SHP77 (cell line): ENCODE measurements around the gene FOXP1.
A peak's percentile ranks its signal among the peaks of the same experiment; 100 is the strongest.

Source experiments
- DNase-seq, 2 experiments: peaks; one replicate each; lab custom pipeline; 2025; lab: John Stamatoyannopoulos, UW

Gene FOXP1

DNA sequence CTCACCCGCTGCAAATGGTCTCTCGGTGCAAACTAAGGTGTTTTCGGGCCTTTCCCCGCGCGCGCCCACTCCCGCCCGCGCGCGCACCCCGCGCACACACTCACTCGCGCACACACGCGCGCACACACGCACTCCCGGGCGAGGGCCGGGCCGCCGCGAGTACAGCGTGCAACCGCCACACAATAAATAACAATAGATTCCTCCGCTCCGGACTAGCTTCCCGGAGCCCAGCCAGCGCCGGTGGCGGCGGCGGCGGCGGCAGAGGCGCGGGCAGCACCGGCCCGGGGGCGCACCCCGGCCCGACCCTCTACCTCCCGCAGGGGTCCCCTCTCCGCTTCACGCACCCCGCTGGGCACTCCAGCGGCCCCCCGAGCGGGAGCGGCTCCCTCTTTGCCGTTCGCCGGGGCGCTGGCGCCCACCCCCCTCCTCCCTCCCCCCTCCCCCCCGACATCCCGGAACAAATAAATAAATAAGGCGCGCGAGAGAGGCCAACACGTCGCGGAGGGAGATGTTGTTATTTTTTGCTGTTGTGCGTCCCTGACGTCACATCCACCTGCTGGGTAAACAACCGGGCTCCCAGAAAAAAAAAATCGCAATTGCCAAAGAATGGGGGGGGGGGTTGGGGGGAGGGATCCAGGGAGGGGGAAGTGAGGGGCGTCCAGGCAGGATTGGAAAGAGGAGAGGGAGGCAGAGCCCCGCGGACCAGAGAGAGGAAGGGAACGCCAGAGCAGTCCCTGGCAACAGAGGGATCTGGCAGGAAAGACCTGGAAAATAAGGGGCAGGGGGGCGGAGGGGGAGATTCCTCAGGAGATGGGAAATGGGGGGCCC, at the start of gene FOXP1:
Gene FOXP1 (minus strand): TSS at position 163 of the 828 bp plus-strand sequence. CDS start 385,347 bp downstream, outside the sequence.
- peak; percentile 52 to 79 for DNase-seq

DNA sequence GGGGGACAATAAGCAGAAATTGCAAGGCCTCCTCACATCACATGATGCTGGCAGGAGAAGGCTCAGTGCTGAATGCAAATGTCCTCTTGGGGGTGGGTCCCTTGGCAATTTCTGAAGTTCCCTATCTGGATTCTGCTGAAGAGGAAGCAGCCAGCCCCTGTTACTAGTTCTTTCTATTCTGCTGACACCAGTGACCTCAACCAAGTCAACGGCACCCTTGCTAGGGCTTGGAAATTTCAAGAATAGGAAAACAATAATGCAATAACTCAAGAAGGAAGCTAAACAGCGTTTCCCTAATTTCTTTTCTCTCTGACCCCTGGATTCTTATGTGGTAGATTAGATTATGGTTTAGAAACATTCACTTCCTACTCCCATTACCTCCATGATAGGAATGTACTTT, 46.2 kb upstream of the FOXP1 start:
- no peak for DNase-seq

DNA sequence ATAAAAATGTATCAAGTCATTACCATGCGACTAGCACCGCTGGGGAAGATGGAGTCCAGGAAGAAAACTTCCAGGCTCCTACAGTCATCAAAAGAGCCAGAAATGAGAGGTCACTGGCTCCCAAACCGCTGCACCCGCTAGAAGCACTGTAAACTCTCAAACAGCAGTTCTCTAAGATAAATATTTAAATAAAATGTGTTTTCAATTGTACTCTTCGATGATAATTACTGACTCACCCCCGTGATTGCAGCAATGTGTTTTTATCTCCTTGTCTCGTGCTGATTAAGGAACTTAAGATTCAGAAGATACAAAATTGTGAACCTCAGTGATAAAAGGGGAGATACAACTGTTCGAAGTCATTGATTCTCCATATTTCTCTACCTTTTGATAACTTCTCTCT, 45.8 kb upstream of the FOXP1 start:
- DNase-seq: no peak

DNA sequence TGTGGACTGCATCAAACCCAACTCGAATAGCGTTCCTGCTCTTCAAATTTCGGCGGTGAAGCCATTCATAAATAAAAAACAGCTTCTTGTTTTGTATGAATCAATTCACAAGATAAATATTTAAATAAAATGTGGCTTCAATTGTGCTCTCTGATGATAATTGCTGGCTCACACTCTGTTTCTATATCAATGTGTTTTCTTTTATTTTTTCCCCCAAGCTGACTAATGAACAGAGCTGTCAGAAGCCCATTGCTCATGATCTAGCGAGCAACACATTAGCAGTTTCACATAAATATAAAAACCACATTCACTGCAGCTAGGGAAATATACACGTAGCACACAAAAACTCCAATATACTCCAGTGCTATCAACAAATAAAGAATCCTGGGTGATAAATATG, 45.0 kb upstream of the FOXP1 start:
- DNase-seq: no peak

DNA sequence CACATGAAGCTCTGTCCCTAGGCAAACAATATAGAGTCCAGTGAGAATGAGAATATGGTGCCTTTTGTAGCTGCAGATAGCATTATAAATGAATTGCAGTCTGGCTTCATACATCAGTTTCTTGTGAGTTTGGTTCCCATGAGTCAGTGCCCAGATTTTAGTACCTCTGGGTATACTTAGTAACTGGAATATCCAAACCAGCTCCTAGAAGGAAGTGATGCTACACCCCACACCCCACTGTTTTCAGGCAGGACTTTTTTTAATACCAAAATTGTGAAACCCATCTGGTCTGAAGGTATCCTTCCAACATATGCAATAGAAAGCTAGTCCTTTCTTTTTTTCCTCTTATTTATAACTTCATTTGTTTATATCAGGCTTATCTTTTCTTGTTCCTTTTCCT, 42.1 kb upstream of the FOXP1 start:
- no peak for DNase-seq

DNA sequence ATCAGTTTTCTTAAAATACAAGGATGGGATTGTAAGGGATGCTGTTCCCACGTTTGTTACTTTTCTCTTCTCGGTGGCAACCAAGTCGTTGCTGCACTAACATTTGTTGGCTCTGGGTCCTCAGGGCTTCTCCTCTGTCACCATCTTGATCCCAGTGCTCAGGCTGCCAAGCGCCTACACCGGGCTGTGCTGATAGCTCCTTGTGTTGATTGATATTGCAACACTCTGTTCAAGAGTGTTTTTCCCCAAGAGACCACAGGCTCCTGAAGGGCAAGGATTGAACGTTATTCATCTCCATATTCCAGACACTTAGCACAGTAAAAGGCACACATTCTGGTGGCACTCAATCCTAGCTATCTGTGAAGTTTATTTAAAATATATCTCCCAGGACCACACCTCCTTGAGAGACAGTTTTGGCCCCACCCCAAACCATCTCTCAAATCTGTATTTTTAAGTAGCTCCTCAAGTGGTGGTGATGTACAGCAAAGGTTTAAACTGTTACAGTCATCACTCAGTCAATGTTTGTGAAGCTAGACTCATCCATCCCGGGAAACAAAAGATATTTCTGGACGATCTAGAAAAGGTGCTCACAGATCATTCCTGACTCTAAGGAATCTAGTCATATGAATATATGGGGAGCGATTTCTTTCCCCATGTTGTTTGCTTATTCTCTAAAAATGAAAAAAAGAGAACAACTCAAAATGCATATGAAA, 38.5 kb upstream of the FOXP1 start:
- DNase-seq: no peak

DNA sequence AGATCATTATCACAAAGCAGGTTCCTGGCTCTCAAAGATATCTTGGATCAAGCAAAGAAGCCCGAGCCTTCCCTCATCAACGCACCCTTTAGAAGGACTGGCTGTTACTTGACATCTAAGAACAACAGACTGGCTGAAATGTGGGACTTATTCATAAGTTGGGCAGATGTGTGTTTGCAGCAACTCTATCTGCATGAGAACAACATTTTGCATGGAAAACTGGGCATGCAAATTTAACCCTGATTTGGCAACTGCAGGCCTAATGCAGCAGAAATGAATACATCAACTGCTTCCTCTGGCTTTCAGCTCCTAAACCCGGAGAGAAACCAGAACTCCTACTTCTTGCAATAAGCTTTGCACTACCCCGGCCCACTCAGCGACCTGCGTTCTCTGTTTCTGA, 35.0 kb upstream of the FOXP1 start:
- DNase-seq: no peak

DNA sequence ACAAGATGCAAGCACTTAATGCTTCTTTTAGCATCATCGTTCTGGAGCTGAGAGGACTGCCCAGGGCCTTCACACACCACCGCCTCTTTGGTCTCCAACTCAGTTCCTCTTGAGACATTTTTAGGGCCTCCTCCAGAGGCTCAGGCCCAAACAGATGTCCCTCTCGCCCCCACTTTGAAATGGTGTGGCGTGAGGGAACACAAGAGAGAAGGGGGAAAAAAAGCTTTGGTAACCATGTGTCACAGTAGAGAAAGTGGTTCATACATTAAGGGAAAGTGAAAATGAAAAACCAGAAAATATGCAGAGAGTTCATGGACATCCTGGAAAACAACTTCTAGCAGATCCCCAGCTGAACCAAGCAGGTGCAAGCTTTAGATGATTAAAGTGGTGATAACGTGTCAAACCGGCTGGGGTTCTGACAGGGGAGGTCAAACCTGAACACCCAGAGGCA, 33.1 kb upstream of the FOXP1 start:
- DNase-seq: no peak

DNA sequence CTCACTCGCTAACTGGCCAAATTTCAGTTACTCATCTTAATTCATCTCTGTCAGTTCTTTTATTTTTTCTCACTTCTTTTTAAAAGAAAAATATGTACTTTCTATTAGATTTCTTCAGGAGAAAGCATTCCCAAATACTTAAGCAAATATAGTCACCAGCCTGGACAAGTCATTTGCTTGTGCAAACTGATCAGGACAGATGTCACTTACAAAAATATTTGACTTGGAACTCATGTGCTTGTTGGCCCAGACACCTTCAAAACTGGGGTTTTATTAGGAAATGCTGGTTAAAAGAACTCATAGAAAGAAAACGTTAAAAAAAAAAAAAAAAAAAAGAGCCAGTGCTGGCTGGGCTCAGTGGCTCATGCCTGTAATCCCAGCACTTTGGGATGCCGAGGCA, 31.3 kb upstream of the FOXP1 start:
- DNase-seq: peak in 1 of 2 experiments; percentile 19

DNA sequence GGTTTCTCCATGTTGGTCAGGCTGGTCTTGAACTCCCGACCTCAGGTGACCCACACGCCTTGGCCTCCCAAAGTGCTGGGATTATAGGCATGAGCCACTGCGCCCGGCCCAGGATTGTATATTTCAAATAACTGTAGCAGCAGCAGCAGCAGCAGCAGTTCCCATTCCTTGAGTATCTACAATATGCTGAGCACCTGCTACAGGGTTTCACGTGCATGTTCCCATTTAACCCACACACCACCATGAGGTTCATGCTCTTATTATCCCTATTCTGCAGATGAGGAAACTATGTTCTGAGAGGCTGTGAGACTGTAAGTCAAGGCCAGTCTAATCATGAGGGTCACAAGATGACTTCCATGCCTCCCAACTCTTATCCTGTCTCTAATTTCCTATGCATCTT, 30.9 kb upstream of the FOXP1 start:
- DNase-seq: peak; percentile 6 to 33

DNA sequence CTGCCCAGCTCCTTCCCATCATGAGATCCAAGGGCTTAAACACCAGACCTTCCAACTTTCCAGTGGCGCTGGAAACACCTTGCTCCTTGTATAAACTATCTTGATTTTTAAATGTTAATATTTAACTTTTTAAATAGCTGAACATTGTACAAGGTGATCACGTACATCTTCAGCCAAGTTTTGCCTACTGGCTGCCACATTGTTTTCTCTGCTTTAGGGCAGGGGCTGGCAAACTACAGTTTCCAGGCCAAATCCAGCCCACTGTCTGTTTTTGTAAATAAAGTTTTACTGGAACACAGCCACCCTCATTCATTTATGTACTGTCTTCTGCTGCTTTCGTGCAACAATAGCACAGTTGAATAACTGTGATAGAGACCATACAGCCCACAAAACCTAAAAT, 27.6 kb upstream of the FOXP1 start:
- no peak for DNase-seq

DNA sequence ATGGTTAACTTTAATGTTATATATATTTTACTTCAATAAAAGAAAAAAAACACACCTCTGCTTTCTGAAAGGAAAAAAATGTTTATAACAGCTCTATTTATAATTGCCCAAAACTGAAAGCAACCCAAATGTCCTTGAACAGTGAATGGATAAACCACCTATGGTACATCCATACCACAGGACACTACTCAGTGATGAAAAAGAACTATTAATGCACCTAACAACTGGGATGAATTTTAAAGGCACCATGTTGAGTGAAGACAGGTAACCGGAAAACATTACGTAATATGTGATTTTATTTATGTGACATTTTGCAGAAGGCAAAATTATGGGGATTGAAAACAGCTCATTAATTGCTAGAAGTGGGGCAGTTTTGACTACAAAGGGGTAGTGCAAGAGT, 23.8 kb upstream of the FOXP1 start:
- no peak for DNase-seq

DNA sequence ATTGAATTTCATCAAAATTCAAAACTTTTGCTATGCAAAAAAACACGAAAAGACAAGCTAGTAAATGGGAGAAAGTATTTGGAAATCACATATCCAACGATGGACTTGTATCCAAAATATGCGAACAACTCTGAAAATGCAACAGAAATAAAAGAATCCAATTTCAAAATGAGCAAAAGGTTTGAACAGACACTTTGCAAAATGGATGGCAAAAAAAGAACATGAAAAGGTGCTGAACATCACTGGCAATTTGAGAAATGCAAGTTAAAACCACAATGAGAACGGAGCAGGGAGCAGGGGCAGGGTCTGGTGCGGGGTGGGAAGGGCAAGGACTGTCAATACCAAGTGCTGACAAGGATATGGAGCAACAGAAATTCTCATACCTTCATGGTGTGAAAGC, 23.1 kb upstream of the FOXP1 start:
- no peak for DNase-seq

DNA sequence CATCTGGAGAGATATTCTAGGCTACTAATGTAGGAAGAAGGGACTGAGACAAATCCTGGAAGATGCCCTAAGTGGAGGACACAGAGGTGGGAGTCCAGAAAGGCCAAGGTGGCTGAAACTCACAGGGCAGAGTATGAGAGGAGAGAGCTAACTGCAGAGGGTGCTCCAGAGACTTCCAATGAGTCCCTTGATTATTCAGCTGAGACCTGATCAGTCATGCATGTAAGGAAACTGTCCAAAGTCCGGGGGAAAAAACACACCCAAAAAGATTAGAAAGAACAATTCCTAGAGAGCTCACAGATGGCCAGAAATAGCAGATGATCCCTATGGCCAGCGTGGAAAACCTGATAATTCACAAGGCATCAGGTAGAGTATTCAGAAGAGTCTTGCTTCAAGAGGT, 18.7 kb upstream of the FOXP1 start:
- no peak for DNase-seq

DNA sequence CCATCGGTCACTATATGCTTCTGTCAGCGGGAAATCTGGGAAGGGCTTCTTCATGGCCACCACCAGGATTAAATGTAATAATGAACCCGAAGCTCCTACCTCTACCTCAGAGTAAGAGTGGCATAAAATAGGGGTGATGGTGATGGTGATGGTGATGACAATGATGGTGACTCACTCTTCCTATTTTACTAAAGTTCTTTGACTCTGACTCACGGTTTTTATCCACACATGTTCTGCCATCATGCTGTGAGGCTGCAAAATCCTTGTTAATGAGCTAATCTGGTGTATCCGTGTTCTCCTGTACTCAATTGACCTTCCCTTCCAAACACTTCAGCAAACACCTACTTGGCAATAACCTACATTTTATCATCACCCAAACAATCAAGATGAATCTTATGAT, 18.3 kb upstream of the FOXP1 start:
- no peak for DNase-seq

DNA sequence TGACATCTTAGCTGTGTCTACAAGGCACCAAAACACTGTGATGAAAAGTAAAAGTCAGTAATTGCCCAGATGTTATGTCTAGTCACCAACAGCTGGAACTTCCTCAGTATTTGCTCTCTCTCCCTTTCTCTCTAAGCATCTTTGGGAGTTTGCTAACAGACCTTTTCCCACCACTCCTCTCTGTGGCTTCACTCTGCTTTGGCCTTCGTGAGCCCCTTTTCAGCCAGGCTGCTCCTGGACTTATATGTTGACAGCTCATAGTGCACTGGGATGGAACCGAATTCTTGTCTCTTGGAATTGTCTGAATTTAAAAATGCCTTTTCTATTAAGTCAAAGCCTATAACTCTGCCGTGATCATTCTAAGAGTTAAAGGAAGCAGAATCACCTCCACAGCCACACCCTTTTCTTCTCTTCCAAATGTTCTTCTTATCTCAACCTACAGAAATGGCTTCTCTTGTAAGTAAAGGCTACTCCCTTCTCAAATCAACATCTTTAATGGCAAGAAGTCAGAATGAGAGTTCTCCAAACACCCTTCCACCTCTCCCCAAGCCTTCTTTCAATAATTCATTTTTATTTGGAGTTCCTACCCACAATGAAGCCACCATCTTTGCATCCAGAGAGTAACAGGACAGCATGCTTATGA, 17.2 kb upstream of the FOXP1 start:
- no peak for DNase-seq

DNA sequence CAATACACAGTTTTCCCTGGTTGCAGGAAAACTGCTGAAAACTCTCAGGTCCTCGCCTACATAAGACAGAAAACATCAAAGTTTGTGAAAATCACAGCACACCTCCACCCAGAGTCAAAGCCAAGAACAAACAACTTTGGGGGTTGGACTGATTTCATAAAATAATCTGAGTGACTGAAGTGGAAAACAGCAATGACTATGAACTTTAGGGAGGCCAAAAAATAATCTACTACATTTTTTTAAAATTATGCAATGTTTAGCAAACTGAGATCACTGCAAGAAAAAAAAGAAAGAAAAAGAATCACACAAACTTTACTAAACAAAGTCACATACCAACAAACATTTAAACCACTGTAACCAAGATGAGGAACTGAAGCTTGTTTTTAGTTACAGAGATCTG, 15.9 kb upstream of the FOXP1 start:
- no peak for DNase-seq

DNA sequence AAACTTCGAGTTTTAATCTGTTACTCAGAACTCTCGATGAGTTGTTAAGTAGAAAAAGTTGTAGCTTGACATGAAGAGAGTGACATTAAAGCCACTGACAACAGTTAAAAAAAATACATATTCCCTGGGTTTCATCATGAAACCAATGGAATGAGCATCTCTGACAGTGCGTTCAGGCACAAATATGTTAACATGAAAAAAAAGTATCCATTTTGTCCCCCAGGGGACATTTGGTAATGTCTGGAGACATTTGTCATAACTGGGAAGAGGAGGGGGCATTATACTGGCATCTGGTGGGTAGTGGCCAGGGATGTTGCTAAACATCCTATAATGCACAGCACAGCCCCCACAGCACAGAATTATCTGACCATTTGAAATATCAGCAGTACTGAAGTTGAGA, 14.8 kb upstream of the FOXP1 start:
- DNase-seq: no peak

DNA sequence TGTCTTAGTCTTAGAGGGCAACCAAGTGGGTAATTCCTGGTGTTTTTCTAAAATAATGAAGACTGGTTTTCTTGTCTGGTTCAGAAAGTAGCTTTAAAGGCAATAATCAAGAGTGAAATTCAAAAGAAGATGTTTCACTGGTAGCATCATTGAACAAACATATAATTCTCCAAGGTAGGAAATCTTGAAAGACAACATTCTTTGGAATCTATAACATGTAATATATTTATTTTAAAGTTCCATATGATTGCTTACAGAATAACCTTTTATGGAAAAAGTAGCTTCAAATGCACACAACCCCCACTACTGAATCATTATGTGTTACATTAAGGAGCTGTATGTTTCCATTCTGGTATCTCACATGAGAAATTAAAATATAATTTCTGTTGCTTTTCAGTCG, 13.8 kb upstream of the FOXP1 start:
- DNase-seq: no peak

DNA sequence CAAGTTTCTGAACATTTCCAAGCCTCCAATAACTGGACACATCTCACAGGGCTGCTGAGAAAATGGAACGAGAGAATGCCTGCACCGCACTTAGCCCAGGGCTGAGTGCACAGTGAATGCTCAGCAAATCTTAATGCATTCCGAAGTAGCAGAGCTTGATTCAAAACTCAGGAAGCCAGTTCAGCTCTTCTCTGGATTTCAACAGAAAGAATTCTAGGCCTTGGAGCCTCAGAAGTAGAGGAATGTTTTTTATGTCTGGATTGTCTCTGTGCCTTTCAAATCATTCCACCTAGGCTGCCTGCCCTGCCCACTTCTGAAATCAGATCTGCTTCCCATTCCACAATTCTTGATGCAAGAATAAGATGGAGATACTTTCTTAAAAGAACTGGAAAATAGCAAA, 9.6 kb upstream of the FOXP1 start:
- DNase-seq: no peak

DNA sequence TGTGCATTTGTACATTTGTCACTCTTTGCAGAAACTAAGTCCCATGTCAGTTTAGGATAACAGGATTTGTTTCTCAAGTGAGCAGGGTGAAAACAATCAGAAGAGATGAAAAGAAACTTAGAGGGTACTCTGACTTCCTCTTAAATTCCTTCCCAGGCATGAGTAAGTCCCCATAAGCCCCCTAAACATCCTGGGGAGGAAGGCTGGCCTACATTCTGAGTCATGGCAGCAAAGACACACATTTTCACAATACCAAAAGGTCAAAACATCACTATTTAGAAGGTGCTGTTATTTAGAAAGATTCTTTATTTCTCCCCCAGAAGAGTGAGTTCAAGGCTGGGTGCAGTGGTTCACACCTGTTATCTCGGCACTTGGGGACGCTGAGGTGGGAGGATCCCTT, 7.6 kb upstream of the FOXP1 start:
- no peak for DNase-seq

DNA sequence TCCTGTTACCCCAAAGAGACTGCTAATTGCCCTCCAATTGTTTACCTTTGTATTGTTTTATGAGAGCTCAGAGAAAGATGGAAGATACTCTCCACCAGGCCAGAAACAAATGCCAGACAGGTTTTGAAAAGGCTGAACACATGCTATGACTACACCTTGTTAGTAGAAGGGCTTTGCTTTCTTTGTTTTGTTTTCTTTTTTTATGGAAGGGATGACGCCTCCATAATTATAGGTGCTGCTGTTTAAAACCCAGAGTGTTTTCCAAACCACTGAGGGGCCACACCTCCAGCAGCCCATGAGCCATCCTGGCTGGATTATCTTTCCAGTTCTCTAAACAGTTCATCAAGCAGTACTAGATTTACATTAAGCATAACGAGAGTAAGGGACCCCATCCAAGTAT, 5.6 kb upstream of the FOXP1 start:
- DNase-seq: no peak

DNA sequence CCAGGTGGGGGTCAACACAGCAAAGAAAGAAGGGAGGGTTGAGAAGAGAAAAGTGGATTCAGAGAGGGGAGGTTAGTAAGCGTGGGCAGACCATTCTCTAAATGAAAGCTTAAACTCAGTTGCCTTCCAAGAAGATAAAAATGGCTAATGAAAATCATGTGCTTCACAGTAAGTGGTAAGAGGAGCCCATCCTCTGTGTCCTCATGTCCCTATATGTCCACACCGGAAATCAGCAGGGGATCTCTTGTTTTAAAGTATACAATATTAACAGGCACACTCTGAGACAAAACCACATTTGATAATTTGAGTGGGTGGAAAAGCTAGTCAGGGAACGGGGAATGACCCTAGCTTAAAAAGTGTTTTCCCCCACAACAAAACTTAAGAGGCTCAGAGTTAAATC, 4.4 kb upstream of the FOXP1 start:
- DNase-seq: no peak
